HG02588 (cell line): Measurements from ENCODE around the gene NSMCE1.
"Not testable (repeated sequence)": the region's sequence is repeated elsewhere in the genome, so short reads cannot be mapped to it uniquely, and the experiment has no call there.

Experiments
- ATAC-seq: cut with Tn5 transposase; IDR thresholded peaks from one replicate; pipeline ENCODE4 v1.9.1; 2021; ENCODE audit warnings: mild to moderate bottlenecking, moderate library complexity; ENCODE audit not compliant: unreplicated experiment

NSMCE1 gene

GRCh38 chr16:27303256-27304100 is 34.9 kb upstream of the NSMCE1 start:
- ATAC-seq = no peak

DNA sequence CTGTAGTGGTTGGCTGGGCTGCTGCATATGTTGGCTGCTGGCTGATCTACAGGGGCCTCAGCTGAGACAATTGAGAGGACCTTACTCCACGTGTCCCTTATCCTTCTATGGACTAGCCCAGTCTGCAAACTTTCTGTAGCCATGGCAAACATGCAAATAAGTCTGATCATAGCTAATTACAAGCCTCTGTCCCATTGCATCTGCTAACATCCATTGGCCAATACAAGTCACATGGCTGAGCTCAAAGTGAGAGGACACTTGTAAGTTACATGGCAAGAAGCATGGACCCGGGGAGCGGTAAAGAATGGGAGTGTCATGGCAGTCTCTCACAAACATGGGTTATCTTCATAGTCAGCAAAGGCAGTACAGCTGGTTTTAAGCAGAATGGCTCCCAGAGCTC is 33.6 kb upstream of the NSMCE1 start:
- no peak for ATAC-seq

DNA sequence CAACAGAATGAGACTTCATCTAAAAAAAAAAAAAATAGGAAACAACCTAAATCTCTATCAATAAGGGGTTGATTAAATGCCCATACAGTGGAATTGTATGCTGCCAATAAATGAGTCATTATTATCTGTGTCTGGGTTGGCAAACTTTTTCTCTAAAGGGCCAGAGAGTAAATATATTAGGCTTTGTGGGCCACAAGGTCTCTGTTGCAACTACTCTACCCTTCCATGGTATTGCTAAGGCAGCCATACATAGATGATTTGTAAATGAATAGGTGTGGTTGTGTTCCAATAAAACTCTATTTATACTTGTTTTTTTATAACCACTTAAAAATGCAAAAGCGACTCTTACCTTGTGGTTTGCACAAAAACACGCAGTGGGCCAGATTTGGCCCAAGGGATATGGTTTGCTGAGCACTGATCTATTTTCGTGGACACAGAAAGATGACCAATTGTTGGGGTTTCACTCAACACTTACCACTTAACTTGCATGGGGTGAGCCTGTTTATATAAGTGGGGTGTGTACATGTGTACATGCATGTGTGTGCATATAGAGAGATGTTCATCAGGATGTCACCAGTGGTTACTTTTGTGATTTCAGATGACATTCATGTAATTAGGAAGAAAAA is 32.8 kb upstream of the NSMCE1 start:
- no peak for ATAC-seq

GRCh38 chr16:27298132-27298531 is 29.6 kb upstream of the NSMCE1 start:
- no peak for ATAC-seq

DNA sequence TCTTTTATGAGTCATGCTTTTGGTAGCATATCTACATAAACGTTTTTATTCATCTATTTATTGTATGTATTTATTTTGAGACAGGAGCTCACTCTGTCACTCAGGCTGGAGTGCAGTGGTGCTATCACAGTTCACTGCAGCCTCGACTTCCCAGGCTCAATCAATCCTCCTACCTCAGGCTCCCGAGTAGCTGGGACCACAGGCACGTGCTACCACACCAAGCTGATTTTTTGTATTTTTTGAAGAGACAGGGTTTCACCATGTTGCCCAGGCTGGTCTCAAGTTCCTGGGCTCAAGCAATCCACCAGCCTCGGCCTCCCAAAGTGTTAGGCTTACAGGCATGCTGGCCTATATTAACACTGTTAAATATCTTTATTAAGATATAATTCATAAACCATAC is 24.8 kb upstream of the NSMCE1 start:
- ATAC-seq = no peak

DNA sequence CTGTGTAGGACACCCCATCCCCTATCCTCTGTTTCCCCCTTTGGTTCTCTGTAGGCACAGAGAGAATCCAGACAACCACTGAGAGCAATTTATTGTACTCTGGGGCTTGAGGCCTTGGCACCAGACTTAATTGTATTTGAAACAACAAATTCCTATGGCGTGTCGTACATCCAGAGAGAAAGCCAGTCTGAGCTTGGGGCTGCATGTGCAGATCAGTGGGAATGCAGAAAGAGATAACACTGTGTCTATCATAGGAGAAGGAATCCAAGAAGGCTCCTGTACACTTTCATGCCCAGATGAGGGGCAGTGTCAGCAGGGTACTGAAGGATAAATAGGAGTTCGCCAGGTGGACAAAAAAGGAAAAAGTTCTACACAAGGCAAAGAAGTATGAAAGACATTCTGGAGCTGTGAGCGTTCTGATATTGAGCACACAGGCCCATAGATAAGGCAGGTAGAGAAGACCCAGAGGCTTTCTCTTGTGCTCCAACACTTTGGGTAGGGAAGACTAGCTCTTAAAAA is 23.2 kb upstream of the NSMCE1 start:
- no peak for ATAC-seq

DNA sequence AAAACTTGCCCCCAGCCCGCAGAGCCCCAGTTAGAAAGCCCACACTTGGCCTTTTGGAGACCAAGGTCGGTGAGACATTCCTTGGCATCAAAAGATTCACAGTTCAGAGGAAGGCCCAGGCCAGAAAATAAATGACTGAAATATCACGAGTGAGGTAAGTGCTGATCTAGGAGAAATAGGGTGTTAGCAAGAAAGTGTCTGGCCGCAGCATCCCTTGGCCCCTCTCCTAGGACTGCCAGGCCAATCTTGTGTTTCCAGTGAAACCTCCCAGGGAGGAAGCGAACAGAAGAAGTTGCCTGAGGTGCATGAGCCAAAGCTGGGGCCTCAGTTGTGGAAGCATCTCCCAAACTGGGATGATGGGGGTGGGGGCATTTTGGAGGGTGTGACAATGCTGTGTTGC is 22.5 kb upstream of the NSMCE1 start:
- no peak for ATAC-seq

DNA sequence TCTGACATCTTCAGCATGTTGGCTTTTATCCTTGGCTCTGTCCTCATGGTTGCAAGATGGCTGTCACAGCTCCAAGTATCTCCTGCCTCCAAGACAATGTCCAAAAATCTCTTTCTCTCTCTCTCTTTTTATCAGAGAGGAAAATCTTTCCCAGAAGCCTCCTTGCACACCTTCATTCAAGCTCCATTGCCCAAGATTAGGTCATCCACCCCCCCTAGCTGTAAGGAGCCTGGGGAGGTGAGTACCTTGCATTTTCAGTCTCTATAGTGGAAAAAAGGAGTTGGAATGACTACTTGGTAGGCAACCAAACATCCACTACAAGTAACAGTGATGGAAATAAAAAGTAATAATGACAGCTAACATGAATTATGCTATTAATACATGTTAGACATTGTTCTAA is 22.0 kb upstream of the NSMCE1 start:
- ATAC-seq = no peak

DNA sequence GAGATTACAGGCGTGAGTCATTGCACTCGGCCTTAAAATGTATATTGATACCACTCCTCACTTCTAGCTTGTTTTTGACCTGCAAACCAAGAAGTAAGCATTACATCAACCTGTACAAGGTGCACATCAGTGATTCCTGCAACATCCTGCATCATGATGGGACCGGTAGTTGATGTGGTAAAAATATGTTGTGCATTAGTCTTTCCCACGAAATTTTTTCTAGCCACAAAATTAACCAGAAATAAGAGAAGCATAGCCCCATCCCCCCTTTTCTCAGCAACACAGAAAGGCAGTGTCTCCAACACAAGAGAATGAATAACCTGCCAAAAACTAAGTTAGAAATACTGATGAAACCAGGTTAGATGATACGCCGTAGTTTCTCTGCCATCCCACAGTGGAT is 21.1 kb upstream of the NSMCE1 start:
- no peak for ATAC-seq

- ATAC-seq = not testable (repeated sequence)
Measured at GRCh38 chr16:27288313-27288712, 19.7 kb upstream of the NSMCE1 start.

GRCh38 chr16:27287887-27288286 is 19.3 kb upstream of the NSMCE1 start:
- no peak for ATAC-seq

- no peak for ATAC-seq
Measured at GRCh38 chr16:27287051-27287811, 18.7 kb upstream of the NSMCE1 start.

DNA sequence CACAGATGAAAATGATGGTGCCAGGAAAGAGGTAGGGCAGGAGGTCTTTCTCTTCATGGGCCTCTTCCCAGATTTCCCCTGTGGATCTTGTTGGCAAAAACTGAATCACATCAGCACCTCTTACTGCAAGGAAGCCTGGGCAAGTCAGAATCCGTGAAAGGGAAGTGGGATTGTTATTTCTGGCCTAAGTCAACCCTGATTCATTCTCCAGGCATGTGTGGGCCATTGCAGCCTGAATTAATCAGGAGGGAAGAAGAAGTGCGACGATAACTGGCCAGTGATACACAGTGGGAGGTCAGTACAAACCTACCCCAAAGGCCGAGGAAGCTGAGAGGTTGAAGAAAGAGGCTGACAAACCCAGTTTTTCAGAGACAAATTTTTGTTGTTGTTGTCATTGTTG is 17.9 kb upstream of the NSMCE1 start:
- no peak for ATAC-seq

DNA sequence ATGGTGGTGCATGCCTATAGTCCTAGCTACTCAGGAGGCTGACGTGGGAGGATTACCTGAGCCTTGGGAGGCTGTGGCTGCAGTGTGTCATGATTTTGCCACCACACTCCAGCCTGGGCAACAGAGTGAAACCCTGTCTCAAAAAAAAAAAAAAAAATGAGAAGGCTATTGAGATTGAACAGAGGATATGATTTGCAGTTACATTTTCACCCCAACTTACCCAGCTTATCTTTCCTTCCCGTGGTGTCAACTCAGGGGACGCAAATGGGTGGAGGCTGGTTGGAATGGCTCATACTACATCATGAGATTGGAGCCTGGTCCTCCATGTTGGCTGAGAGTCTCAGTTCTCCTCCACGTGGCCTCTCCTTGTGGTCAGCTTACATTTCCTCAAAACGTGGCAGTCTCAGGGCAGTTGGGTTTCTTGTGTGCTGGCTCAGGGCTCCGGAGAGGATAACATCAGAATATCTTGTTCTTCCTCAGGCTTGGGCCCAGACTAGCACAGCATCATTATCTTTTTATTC is 17.2 kb upstream of the NSMCE1 start:
- no peak for ATAC-seq

- no peak for ATAC-seq
Measured at GRCh38 chr16:27284865-27285675, 16.5 kb upstream of the NSMCE1 start.

DNA sequence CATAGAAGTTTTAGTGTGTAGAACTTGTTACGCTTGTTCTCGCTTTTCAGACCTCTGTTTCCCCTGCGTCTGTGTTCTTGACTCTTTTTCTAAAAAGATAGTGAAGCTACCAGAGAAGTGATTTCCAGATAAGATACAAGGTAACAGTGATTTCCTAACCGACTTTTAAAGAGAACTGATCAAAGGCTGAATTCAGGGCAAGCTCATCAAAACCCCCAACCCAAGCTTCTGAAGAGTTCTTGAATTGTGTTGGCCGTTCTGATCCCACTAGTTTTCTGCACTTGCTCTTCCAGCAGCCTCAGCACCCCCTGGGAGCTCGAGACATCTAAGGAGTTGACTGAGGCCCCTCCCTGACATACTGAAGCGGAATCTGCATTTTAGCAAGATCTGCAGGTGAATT is 12.7 kb upstream of the NSMCE1 start:
- ATAC-seq = no peak

DNA sequence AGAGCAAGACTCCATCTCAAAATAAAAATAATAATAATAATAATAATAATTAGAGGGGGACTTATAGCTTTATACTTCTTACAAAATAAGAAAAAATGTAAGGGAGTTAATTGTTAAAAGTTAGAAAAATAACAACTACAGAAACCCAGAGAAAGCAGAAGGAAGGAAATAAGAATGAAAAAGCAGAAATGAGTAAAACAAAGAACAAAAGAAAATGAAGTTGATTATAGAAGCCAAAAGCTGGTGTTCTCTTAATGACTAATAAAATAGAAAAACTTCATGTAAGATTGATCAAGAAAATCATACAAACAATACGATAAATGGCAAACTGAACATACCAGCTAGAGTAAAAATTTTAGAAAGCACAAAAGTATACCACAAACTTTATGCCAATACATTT is 6.8 kb upstream of the NSMCE1 start:
- no peak for ATAC-seq

- ATAC-seq = not testable (repeated sequence)
Measured at GRCh38 chr16:27274424-27274874, 5.9 kb upstream of the NSMCE1 start.

- ATAC-seq = no peak
Measured at GRCh38 chr16:27273670-27274423, 5.3 kb upstream of the NSMCE1 start.

DNA sequence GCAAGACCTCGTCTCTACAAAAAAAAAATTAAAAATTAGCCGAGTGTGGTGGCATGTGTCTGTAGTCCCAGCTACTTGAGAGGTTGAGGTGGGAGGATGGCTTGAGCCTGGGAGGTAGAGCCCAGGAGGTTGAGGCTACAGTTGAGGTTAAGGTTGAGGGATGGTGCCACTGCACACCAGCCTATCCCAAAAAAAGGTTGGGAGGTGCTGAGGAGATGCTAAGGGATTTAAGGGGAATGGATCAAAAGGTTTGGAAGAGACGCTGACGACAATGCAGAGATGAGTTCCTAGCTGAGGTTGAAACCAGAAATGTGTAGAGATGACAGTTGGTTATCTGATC is 4.7 kb upstream of the NSMCE1 start:
- no peak for ATAC-seq
